Osteocyte (in vitro differentiated cells): ENCODE results near the gene GIT2. TPM values are rescaled to one million over a fixed set of nuclear protein-coding genes. Genes with fewer than 3 reads are reported as not detected.
"Not testable (repeated sequence)": the region's sequence is repeated elsewhere in the genome, so short reads cannot be mapped to it uniquely, and the experiment has no call there.

Source experiments
- DNase-seq: peaks from one replicate; pipeline ENCODE4 v3.0.0; 2021; ENCODE audit warnings: mixed read lengths; ENCODE audit not compliant: unreplicated experiment; ENCODE audit errors: extremely low spot score
- H3K27ac Mint-ChIP-seq: one replicate; pipeline ENCODE4 v1.8.0; 2021; ENCODE audit warnings: mild to moderate bottlenecking, mixed read lengths; ENCODE audit not compliant: unreplicated experiment
- H3K27me3 Mint-ChIP-seq: one replicate; pipeline ENCODE4 v1.8.0; 2021; ENCODE audit warnings: mixed read lengths; ENCODE audit not compliant: unreplicated experiment
- H3K36me3 Mint-ChIP-seq: one replicate; pipeline ENCODE4 v1.8.0; 2021; ENCODE audit warnings: mixed read lengths; ENCODE audit not compliant: unreplicated experiment
- H3K4me1 Mint-ChIP-seq: one replicate; pipeline ENCODE4 v1.8.0; 2021; ENCODE audit warnings: mixed read lengths; ENCODE audit not compliant: unreplicated experiment
- H3K4me3 Mint-ChIP-seq: one replicate; pipeline ENCODE4 v1.8.0; 2021; ENCODE audit warnings: mild to moderate bottlenecking, moderate library complexity, mixed read lengths; ENCODE audit not compliant: unreplicated experiment
- H3K9me3 Mint-ChIP-seq: one replicate; pipeline ENCODE4 v1.8.0; 2021; ENCODE audit warnings: mixed read lengths; ENCODE audit not compliant: unreplicated experiment
- CTCF ChIP-seq: fragments of 200-600 bp; sonication (generic); IDR thresholded peaks from 2 replicates; pipeline ENCODE4 v1.5.0; 2021; ENCODE audit warnings: antibody characterized with exemption, mild to moderate bottlenecking, moderate library complexity
- total RNA-seq: library from RNA; stranded (reverse); gene quantifications from 2 replicates; pipeline ENCODE4 v1.2.1, GENCODE V29; 2021

Gene GIT2
- total RNA-seq, 1 donor from 2014 or later, result 49.6 TPM

DNA sequence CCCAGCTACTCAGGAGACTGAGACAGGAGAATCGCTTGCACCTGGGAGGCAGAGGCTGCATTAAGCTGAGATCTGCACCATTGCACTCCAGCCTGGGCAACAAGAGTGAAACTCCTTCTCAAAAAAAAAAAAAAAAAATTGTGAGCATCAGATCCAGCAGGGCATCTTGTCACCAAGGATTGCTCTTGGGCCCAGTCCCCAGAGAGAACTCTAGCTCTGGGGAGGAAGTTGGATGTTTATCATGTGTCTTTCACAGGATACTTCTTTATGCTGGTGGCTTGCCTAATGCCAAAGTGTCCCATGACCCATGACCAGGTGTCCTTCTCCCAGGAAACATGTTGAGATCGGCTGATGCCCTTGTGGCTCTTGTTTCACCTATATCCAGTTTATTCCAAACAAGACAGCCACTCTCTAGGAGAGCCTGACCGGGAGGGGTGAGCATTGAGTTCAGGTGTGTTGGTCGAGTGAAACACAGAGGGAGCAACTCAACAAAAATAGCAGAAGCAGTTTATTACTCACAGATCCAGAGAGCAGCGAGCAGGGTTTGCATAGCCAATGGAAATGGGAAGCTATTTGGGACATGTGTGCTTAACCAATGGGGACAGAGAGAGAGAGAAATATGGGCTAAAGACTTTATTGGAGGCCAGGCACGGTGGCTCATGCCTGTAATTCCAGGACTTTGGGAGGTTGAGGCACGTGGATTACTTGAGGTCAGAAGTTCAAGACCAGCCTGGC, 102.7 kb downstream of the GIT2 start:
- Mint-ChIP-seq H3K9me3 (no peaks in the 10 kb centered on the region), H3K4me1 (peaks cover 17% of the 10 kb centered on the region), H3K27ac (no peak overlapping the region), H3K4me3 (no peak overlapping the region), H3K27me3 (no peaks in the 10 kb centered on the region), H3K36me3 (no peaks in the 10 kb centered on the region)
- TF ChIP-seq CTCF, result no peak
- no peak for DNase-seq

GRCh38 chr12:109892748-109893147, 103.4 kb downstream of the GIT2 start:
- Mint-ChIP-seq H3K4me1 (peaks cover 20% of the 10 kb centered on the region), H3K9me3 (no peaks in the 10 kb centered on the region), H3K27ac (no peak overlapping the region), H3K4me3 (no peak overlapping the region), H3K27me3 (no peaks in the 10 kb centered on the region), H3K36me3 (no peaks in the 10 kb centered on the region)
- DNase-seq, result no peak
- TF ChIP-seq CTCF, result no peak

DNA sequence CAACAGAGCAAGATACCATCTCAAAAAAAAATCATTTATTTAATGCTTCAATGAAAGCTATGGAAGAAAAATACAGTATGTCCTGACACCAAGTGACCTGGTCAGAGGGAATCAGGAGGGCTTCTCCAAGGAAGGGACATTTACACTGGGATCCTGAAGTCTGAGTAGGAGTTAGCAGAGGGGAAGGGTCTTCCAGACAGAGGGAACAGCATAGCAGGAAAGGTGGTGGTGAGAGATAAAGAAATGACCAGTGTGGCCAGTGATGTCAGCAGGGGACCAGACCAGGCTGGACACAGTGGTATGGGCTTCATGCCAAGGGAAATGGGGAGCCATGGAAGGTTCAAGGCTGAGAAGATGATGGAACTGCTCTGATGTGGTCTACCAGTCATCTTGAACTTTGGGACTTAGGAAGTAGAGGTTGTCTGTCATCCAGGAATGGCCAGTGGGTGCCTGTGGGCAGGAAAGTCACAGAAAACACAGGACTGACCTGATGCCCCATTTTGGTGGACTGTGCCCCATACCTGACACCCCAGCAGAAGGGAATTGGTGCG, 103.9 kb downstream of the GIT2 start:
- H3K27ac Mint-ChIP-seq, result no peak overlapping the region

GRCh38 chr12:109891731-109892130, 104.4 kb downstream of the GIT2 start:
- H3K9me3 Mint-ChIP-seq, H3K27me3 Mint-ChIP-seq, H3K36me3 Mint-ChIP-seq, DNase-seq, H3K27ac Mint-ChIP-seq, H3K4me3 Mint-ChIP-seq: not testable (repeated sequence)
- H3K4me1 Mint-ChIP-seq, result peaks cover 20% of the 10 kb centered on the region

More for the DNA sequence above, 103.9 kb downstream of the GIT2 start:
- no peaks in the 10 kb centered on the region for H3K36me3 Mint-ChIP-seq
- H3K4me1 Mint-ChIP-seq, result peaks cover 20% of the 10 kb centered on the region
- TF ChIP-seq CTCF, result no peak
- DNase-seq, result no peak
- no peak overlapping the region for H3K4me3 Mint-ChIP-seq
- H3K27me3 Mint-ChIP-seq, result no peaks in the 10 kb centered on the region
- H3K9me3 Mint-ChIP-seq, result no peaks in the 10 kb centered on the region

DNA sequence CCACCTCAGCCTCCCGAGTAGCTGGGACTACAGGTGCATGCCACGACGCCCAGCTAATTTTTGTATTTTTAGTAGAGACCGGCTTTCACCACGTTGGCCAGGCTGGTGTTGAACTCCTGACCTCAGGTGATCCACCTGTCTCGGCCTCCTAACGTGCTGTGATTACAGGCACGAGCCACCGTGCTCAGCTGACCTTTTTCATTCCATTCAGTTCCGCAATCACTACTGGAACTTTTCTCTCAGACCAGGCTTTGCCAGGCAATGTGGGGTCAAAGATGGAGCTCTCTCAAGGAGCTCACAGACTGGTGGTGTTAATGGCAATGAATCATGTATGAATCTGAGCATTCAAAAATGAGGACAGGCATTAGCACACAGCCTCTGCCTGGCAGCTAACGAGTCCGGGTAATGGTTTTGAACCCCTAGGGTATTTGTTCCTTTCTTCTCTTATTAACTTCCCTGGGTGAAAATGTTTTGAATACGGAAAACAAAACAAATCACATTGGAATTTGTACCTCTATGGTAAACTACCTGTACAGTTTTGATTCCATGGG, 105.5 kb downstream of the GIT2 start:
- Mint-ChIP-seq H3K4me1 (peaks cover 20% of the 10 kb centered on the region), H3K4me3 (no peak overlapping the region), H3K27me3 (no peaks in the 10 kb centered on the region), H3K27ac (no peak overlapping the region), H3K36me3 (no peaks in the 10 kb centered on the region), H3K9me3 (no peaks in the 10 kb centered on the region)
- no peak for TF ChIP-seq CTCF
- no peak for DNase-seq
